PC-3 (cell line): ENCODE measurements around the gene PPP1R13B. TPM values are rescaled to one million over a fixed set of nuclear protein-coding genes. Genes with fewer than 3 reads are reported as not detected.

Experiments used
- ATAC-seq: fragments of 200-7000 bp; cut with Tn5 transposase; 2 replicates; pipeline ENCODE4 v1.9.1; 2020; ENCODE audit warnings: mild to moderate bottlenecking, moderate library complexity
- BruUV-seq: library from RNA; stranded (reverse); fragments of 400-500 nt; replicated peaks from 2 replicates; lab custom pipeline; 2021; lab: Mats Ljungman, UMichigan
- CTCF ChIA-PET: fragments of 300-600 bp; sonication (Branson Sonifier 250); formaldehyde crosslinking; loops from one replicate; lab custom pipeline; 2022; ENCODE audit warnings: antibody characterized with exemption; lab: Charles Lee
- POLR2A ChIA-PET: fragments of 300-600 bp; sonication (Branson Sonifier 250); formaldehyde crosslinking; loops from one replicate; lab custom pipeline; 2022; ENCODE audit warnings: antibody characterized with exemption; ENCODE audit not compliant: unreplicated experiment; lab: Charles Lee
- DNase-seq: peaks from one replicate; pipeline ENCODE4 v3.0.0-alpha.2; 2015
- H2AFZ ChIP-seq: fragments of 300-600 bp; sonication (generic); 2 replicates; pipeline ENCODE4 v1.6.0; 2016; ENCODE audit warnings: antibody characterized with exemption, low read length
- H3F3A ChIP-seq: fragments of 300-600 bp; sonication (generic); one replicate; pipeline ENCODE4 v1.6.0; 2017; ENCODE audit warnings: antibody characterized with exemption, low read length, control low read depth, mild to moderate bottlenecking; ENCODE audit not compliant: unreplicated experiment
- H3K27ac ChIP-seq: fragments of 300-600 bp; sonication (generic); 2 replicates; pipeline ENCODE4 v1.5.1; 2016; ENCODE audit warnings: mild to moderate bottlenecking, low read length
- H3K27me3 ChIP-seq: fragments of 300-600 bp; sonication (generic); 2 replicates; pipeline ENCODE4 v1.6.1; 2016; ENCODE audit warnings: low read length, mixed read lengths
- H3K36me3 ChIP-seq: fragments of 300-600 bp; sonication (generic); 2 replicates; pipeline ENCODE4 v1.6.1; 2016; ENCODE audit warnings: low read depth, mixed run types, low read length, mixed read lengths
- H3K4me1 ChIP-seq: fragments of 300-600 bp; sonication (generic); 2 replicates; pipeline ENCODE4 v1.5.1; 2016; ENCODE audit warnings: low read length; ENCODE audit not compliant: insufficient read depth
- H3K4me2 ChIP-seq: fragments of 300-600 bp; sonication (generic); 2 replicates; pipeline ENCODE4 v1.6.0; 2016; ENCODE audit warnings: low read length
- H3K4me3 ChIP-seq: fragments of 300-600 bp; sonication (generic); 2 replicates; pipeline ENCODE4 v1.5.1; 2016; ENCODE audit warnings: mild to moderate bottlenecking, low read length, mixed read lengths
- H3K79me2 ChIP-seq: fragments of 300-600 bp; sonication (generic); 2 replicates; pipeline ENCODE4 v1.6.1; 2017; ENCODE audit warnings: low read length, mixed read lengths
- H3K9ac ChIP-seq: fragments of 300-600 bp; sonication (generic); 2 replicates; pipeline ENCODE4 v1.6.0; 2016; ENCODE audit warnings: mild to moderate bottlenecking, low read length
- H3K9me2 ChIP-seq: fragments of 300-600 bp; sonication (generic); replicated peaks from 2 replicates; pipeline ENCODE4 v1.6.1; 2016; ENCODE audit warnings: mixed run types, low read length, mixed read lengths
- H3K9me3 ChIP-seq: fragments of 300-600 bp; sonication (generic); 2 replicates; pipeline ENCODE4 v1.6.1; 2016; ENCODE audit warnings: low read length, mixed read lengths
- H4K20me1 ChIP-seq: fragments of 300-600 bp; sonication (generic); 2 replicates; pipeline ENCODE4 v1.6.1; 2016; ENCODE audit warnings: low read length, mixed read lengths
- EZH2 ChIP-seq: fragments of 300-600 bp; sonication (generic); IDR thresholded peaks from one replicate; pipeline ENCODE4 v1.6.1; 2017; ENCODE audit warnings: antibody characterized with exemption, mild to moderate bottlenecking, low read length; ENCODE audit not compliant: unreplicated experiment
- EZH2phosphoT487 ChIP-seq: fragments of 300-600 bp; sonication (generic); IDR thresholded peaks from 2 replicates; pipeline ENCODE4 v1.6.1; 2018; ENCODE audit warnings: mild to moderate bottlenecking, antibody characterized with exemption, low read length, borderline replicate concordance
- intact Hi-C: fragments of 100-400 bp; cut with micrococcal nuclease; formaldehyde crosslinking; loops from 2 replicates; pipeline ENCODE4 v1.9.0; 2023
- total RNA-seq: library from RNA; depleted of rRNA; stranded (reverse); fragments of >200 nt; gene quantifications from 2 replicates; pipeline ENCODE4 v1.2.3, GENCODE V29; 2014
- TF ChIP-seq, protein P1 (sequence below): fragments of 300-600 bp; sonication (generic); conservative IDR thresholded peaks from 2 replicates; pipeline ENCODE4 v1.5.1; 2017; ENCODE audit warnings: antibody characterized with exemption, low read depth, mild to moderate bottlenecking, low read length

The PPP1R13B gene
- total RNA-seq, 1 experiment from 2014 or later: 13.0 TPM

DNA sequence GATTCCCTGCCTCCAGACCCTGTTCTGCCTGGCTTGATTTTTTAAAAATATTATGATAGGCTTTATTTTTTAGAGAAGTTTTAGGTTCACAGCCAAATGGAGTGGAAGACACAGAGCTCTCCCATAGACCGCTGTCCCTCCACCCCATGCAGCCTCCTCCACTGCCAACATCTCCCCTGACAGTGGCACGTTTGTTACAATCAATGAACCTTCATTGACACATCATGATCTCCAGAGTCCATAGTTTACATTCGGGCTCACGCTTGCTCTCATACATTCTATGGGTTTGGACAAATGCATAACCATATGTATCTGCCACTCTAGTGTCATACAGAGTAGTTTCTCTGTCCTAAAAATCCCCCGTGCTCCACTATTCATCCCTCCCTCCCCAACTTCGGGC is 15.9 kb upstream of the PPP1R13B start:
- H4K20me1 ChIP-seq: no peaks in the 10 kb centered on the region
- no peaks in the 10 kb centered on the region for H3K9me3 ChIP-seq
- H3K4me2 ChIP-seq: no peak overlapping the region
- H3K79me2 ChIP-seq: no peaks in the 10 kb centered on the region
- H3K4me3 ChIP-seq: no peak overlapping the region
- H3K27me3 ChIP-seq: no peaks in the 10 kb centered on the region
- no peak overlapping the region for H3K9ac ChIP-seq
- no peaks in the 10 kb centered on the region for H3K36me3 ChIP-seq
- H3K9me2 ChIP-seq: no peaks in the 10 kb centered on the region
- ATAC-seq (no peak), DNase-seq (no peak)
- ChIA-PET POLR2A (no interaction called here), CTCF (no interaction called here)
- no peak overlapping the region for H2AFZ ChIP-seq
- intact Hi-C loops: no loop called here
- H3K4me1 ChIP-seq: no peaks in the 10 kb centered on the region
- TF ChIP-seq, protein P1, sequence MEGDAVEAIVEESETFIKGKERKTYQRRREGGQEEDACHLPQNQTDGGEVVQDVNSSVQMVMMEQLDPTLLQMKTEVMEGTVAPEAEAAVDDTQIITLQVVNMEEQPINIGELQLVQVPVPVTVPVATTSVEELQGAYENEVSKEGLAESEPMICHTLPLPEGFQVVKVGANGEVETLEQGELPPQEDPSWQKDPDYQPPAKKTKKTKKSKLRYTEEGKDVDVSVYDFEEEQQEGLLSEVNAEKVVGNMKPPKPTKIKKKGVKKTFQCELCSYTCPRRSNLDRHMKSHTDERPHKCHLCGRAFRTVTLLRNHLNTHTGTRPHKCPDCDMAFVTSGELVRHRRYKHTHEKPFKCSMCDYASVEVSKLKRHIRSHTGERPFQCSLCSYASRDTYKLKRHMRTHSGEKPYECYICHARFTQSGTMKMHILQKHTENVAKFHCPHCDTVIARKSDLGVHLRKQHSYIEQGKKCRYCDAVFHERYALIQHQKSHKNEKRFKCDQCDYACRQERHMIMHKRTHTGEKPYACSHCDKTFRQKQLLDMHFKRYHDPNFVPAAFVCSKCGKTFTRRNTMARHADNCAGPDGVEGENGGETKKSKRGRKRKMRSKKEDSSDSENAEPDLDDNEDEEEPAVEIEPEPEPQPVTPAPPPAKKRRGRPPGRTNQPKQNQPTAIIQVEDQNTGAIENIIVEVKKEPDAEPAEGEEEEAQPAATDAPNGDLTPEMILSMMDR: no peak
- TF ChIP-seq EZH2phosphoT487 (no peak), EZH2 (no peak)
- no peaks in the 10 kb centered on the region for H3F3A ChIP-seq
- H3K27ac ChIP-seq: no peak overlapping the region
- no TSS peak for BruUV-seq

- Histone ChIP-seq H3K9me3 (no peaks in the 10 kb centered on the region), H3K9me2 (no peaks in the 10 kb centered on the region), H3K36me3 (no peaks in the 10 kb centered on the region), H4K20me1 (no peaks in the 10 kb centered on the region), H3K27ac (no peak overlapping the region), H3K4me2 (no peak overlapping the region), H2AFZ (no peak overlapping the region), H3K4me3 (no peak overlapping the region), H3F3A (no peaks in the 10 kb centered on the region), H3K4me1 (no peaks in the 10 kb centered on the region), H3K79me2 (no peaks in the 10 kb centered on the region), H3K27me3 (no peaks in the 10 kb centered on the region), H3K9ac (no peak overlapping the region)
- intact Hi-C loops: no loop called here
- BruUV-seq: no TSS peak
- ChIA-PET POLR2A (no interaction called here), CTCF (no interaction called here)
- TF ChIP-seq EZH2: no peak
- no peak for TF ChIP-seq EZH2phosphoT487
- TF ChIP-seq, protein P1: no peak
- ATAC-seq (no peak), DNase-seq (no peak)
Observed at GRCh38 chr14:103862393-103862782, 15.0 kb upstream of the PPP1R13B start.

- Histone ChIP-seq H3K4me3 (no peak overlapping the region), H3F3A (no peaks in the 10 kb centered on the region), H3K27ac (no peak overlapping the region), H2AFZ (no peak overlapping the region), H4K20me1 (no peaks in the 10 kb centered on the region), H3K27me3 (no peaks in the 10 kb centered on the region), H3K9ac (no peak overlapping the region), H3K9me2 (no peaks in the 10 kb centered on the region), H3K4me2 (no peak overlapping the region), H3K79me2 (no peaks in the 10 kb centered on the region), H3K4me1 (no peaks in the 10 kb centered on the region), H3K9me3 (no peaks in the 10 kb centered on the region), H3K36me3 (no peaks in the 10 kb centered on the region)
- intact Hi-C loops: no loop called here
- no TSS peak for BruUV-seq
- CTCF ChIA-PET: no interaction called here
- DNase-seq (no peak), ATAC-seq (no peak)
- no peak for TF ChIP-seq EZH2phosphoT487
- TF ChIP-seq EZH2: no peak
- TF ChIP-seq, protein P1: no peak
- POLR2A ChIA-PET: interaction anchor here (0.6 kb wide), 1 partner anchor 43 kb away, joined by 4 read pairs; no protein-coding TSS in a partner anchor
Observed at GRCh38 chr14:103861413-103862392, 14.3 kb upstream of the PPP1R13B start.
